AG20443 (cell line): ENCODE measurements around the gene DLGAP4.

Experiments used
- DNase-seq: peaks from one replicate; pipeline ENCODE4 v3.0.0; 2012; ENCODE audit warnings: low spot score, mixed read lengths

Gene DLGAP4

GRCh38 chr20:36411861-36412454 lies 105.8 kb downstream of the DLGAP4 start:
- DNase-seq, result no peak

- no peak for DNase-seq
Measured at GRCh38 chr20:36415475-36416002, 109.4 kb downstream of the DLGAP4 start.

- DNase-seq, result no peak
Measured at GRCh38 chr20:36418711-36419110, 112.6 kb downstream of the DLGAP4 start.

- no peak for DNase-seq
Measured at GRCh38 chr20:36421641-36422040, 115.5 kb downstream of the DLGAP4 start.

GRCh38 chr20:36424314-36424713 lies 118.2 kb downstream of the DLGAP4 start:
- no peak for DNase-seq

- DNase-seq, result no peak
Measured at GRCh38 chr20:36425166-36425565, 119.0 kb downstream of the DLGAP4 start.

- DNase-seq, result no peak
Measured at GRCh38 chr20:36431604-36432003, 125.5 kb downstream of the DLGAP4 start.

- DNase-seq, result no peak
Measured at GRCh38 chr20:36432096-36432495, 126.0 kb downstream of the DLGAP4 start.

- no peak for DNase-seq
Measured at GRCh38 chr20:36434383-36434782, 128.2 kb downstream of the DLGAP4 start.

GRCh38 chr20:36435124-36435523 lies 129.0 kb downstream of the DLGAP4 start:
- no peak for DNase-seq

GRCh38 chr20:36435592-36436541 lies 129.7 kb downstream of the DLGAP4 start:
- DNase-seq, result peak; percentile 63

- peak; percentile 85 for DNase-seq
Measured at GRCh38 chr20:36439040-36439730, 133.0 kb downstream of the DLGAP4 start.

- no peak for DNase-seq
Measured at GRCh38 chr20:36439731-36440072, 133.6 kb downstream of the DLGAP4 start.

GRCh38 chr20:36440370-36441026 lies 134.4 kb downstream of the DLGAP4 start:
- no peak for DNase-seq

- no peak for DNase-seq
Measured at GRCh38 chr20:36441027-36441414, 134.9 kb downstream of the DLGAP4 start.

GRCh38 chr20:36441416-36441815 lies 135.3 kb downstream of the DLGAP4 start:
- no peak for DNase-seq

GRCh38 chr20:36445847-36446246 lies 139.7 kb downstream of the DLGAP4 start:
- no peak for DNase-seq

- no peak for DNase-seq
Measured at GRCh38 chr20:36446557-36446956, 140.4 kb downstream of the DLGAP4 start.

GRCh38 chr20:36447101-36447500 lies 141.0 kb downstream of the DLGAP4 start:
- DNase-seq, result no peak

- DNase-seq, result no peak
Measured at GRCh38 chr20:36449663-36450062, 143.5 kb downstream of the DLGAP4 start.

GRCh38 chr20:36454332-36454697 lies 148.2 kb downstream of the DLGAP4 start:
- DNase-seq, result no peak
